ENCODE results near the gene RBKS. TPM values are rescaled to one million over a fixed set of nuclear protein-coding genes. Genes with fewer than 3 reads are reported as not detected.
A peak's percentile ranks its signal among the peaks of the same experiment; 100 is the strongest.
"Not testable (repeated sequence)": the region's sequence is repeated elsewhere in the genome, so short reads cannot be mapped to it uniquely, and the experiment has no call there.

RBKS gene
- total and polyA plus RNA-seq, 5 donors from 2014 or later: 3.7 to 25.3 (median 4.0) TPM

DNA sequence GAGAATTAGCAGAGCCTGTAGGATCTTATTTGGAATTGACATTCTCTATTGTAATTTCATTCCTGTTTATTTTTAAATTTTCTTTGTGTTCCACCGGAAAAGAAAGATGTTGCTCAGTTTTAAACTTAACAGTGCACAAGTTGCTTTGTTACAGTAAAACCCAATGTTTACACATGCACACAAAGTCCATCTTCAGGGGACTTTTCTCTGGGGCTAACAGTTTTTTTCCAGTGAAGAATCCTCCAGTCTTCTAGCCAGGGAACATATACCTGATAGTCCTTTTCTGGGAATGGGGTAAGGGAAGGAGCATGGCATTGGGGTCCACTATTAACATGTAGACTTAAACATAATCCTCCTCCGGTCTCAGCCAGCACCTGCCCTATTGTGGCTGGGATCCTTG is 143.9 kb downstream of the RBKS start:
- no peaks in the 10 kb centered on the region for H3K4me1 ChIP-seq (ENCODE audit: control insufficient read depth, insufficient read depth, low read length, poor library complexity, severe bottlenecking)
- H3K9me3 ChIP-seq (ENCODE audit: control insufficient read depth in 2 of 2, low read length in 2 of 2): peaks cover 7 to 11% of the 10 kb centered on the region in 2 experiments
- no peak for DNase-seq
- no peak overlapping the region for H3K4me3 ChIP-seq (ENCODE audit: low read depth, low read length)
- H3K27me3 Mint-ChIP-seq: peaks cover 31% of the 10 kb centered on the region
- peaks cover 0 to 12% (median 3%) of the 10 kb centered on the region in 7 donors for H3K9me3 Mint-ChIP-seq
- peaks cover 4% of the 10 kb centered on the region for H3K36me3 Mint-ChIP-seq
- ATAC-seq (ENCODE audit: low read depth in 2 of 2): no peak
- H3K27ac Mint-ChIP-seq: no peak overlapping the region
- H3K27ac ChIP-seq (ENCODE audit: insufficient read depth, low read length, poor library complexity, severe bottlenecking): no peak overlapping the region
- no peak overlapping the region for H3K4me3 Mint-ChIP-seq
- peaks cover 7% of the 10 kb centered on the region for H3K27me3 ChIP-seq (ENCODE audit: control insufficient read depth, insufficient read depth, low read length)
- H3K4me1 Mint-ChIP-seq: no peaks in the 10 kb centered on the region
- no peaks in the 10 kb centered on the region for H3K36me3 ChIP-seq (ENCODE audit: control insufficient read depth, insufficient read depth, low read length)

DNA sequence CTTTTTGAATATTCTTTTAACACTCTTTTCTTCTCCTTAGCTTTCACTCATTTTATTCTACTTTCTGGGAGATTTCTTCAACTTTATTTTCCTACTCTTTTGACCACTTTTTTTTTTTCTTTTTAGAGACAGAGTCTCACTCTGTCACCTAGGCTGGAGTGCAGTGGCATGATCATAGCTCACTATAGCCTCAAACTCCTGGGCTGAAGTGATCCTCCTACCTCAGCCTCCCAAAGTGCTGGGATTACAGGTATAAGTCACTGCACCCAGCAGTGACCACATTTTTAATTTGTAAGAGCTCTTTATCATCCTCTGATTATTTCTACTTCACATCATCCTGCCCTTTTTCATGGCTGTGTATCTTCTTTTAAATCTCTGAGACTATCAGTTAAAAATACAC is 144.7 kb downstream of the RBKS start:
- not testable (repeated sequence) for H3K4me1 Mint-ChIP-seq; H3K27me3 ChIP-seq (ENCODE audit: control insufficient read depth, insufficient read depth, low read length); H3K27ac ChIP-seq (ENCODE audit: insufficient read depth, low read length, poor library complexity, severe bottlenecking); H3K27ac Mint-ChIP-seq; H3K36me3 ChIP-seq (ENCODE audit: control insufficient read depth, insufficient read depth, low read length); DNase-seq; H3K4me3 ChIP-seq (ENCODE audit: low read depth, low read length); H3K4me1 ChIP-seq (ENCODE audit: control insufficient read depth, insufficient read depth, low read length, poor library complexity, severe bottlenecking); H3K36me3 Mint-ChIP-seq; ATAC-seq (ENCODE audit: low read depth in 2 of 2)
- H3K9me3 ChIP-seq (ENCODE audit: control insufficient read depth in 2 of 2, low read length in 2 of 2): peaks cover 7 to 11% of the 10 kb centered on the region in 2 experiments
- Mint-ChIP-seq H3K27me3 (peaks cover 37% of the 10 kb centered on the region), H3K9me3 (peaks cover 0 to 12% (median 3%) of the 10 kb centered on the region in 7 donors), H3K4me3 (peak overlapping the region in 1 of 4 donors; percentile 28)

DNA sequence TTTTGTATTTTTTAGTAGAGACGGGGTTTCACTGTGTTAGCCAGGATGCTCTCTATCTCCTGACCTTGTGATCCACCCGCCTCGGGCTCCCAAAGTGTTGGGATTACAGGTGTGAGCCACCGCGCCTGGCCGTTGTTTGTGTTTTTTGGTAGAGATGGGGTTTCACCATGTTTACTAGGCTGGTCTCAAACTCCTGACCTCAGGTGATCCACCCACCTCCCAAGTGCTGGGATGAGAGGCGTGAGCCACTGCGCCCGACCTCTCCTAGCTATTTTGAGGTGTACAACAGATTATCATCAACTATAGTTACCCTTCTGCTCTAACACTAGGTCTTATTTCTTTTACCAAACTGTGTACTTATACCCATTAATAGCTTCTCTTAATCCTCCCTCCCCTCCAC is 147.6 kb downstream of the RBKS start:
- Histone ChIP-seq H3K9me3 (ENCODE audit: control insufficient read depth in 2 of 2, low read length in 2 of 2) (no peaks in the 10 kb centered on the region), H3K4me3 (ENCODE audit: low read depth, low read length) (no peak overlapping the region), H3K36me3 (ENCODE audit: control insufficient read depth, insufficient read depth, low read length) (no peaks in the 10 kb centered on the region), H3K27ac (ENCODE audit: insufficient read depth, low read length, poor library complexity, severe bottlenecking) (no peak overlapping the region), H3K4me1 (ENCODE audit: control insufficient read depth, insufficient read depth, low read length, poor library complexity, severe bottlenecking) (no peaks in the 10 kb centered on the region), H3K27me3 (ENCODE audit: control insufficient read depth, insufficient read depth, low read length) (no peaks in the 10 kb centered on the region)
- Mint-ChIP-seq H3K36me3 (no peaks in the 10 kb centered on the region), H3K4me1 (no peaks in the 10 kb centered on the region), H3K9me3 (peaks cover 0 to under 1% (median 0%) of the 10 kb centered on the region in 7 donors), H3K27ac (no peak overlapping the region), H3K4me3 (no peak overlapping the region), H3K27me3 (peaks cover 28% of the 10 kb centered on the region)
- DNase-seq (no peak), ATAC-seq (ENCODE audit: low read depth in 2 of 2) (no peak)

DNA sequence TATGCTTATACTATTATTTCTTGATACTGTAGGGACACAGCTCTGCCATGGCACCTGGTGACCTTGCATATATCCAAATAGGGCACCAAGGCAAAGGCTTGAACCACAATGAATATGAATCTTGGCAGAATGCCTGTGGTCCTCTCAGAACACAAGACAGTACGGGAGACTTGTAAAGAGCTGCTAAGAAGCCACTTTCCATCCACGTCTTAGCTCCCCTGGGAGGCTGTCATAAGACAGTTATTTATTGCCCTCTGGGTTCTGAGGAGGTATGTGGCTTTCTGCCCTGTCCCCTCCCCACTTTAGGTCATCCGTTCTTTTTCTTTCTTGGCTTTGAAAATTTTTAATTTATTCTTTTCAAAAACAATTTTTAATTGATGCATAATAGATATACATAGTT is 148.5 kb downstream of the RBKS start:
- Mint-ChIP-seq H3K36me3 (no peaks in the 10 kb centered on the region), H3K27ac (no peak overlapping the region), H3K4me1 (peaks cover 0 to 6% (median 0%) of the 10 kb centered on the region in 4 donors), H3K9me3 (peaks cover 0 to 1% (median 0%) of the 10 kb centered on the region in 7 donors), H3K27me3 (peaks cover 28% of the 10 kb centered on the region), H3K4me3 (peak overlapping the region in 1 of 4 donors; percentile 74)
- no peaks in the 10 kb centered on the region for H3K27me3 ChIP-seq (ENCODE audit: control insufficient read depth, insufficient read depth, low read length)
- H3K27ac ChIP-seq (ENCODE audit: insufficient read depth, low read length, poor library complexity, severe bottlenecking): no peak overlapping the region
- H3K9me3 ChIP-seq (ENCODE audit: control insufficient read depth in 2 of 2, low read length in 2 of 2): no peaks in the 10 kb centered on the region
- H3K36me3 ChIP-seq (ENCODE audit: control insufficient read depth, insufficient read depth, low read length): no peaks in the 10 kb centered on the region
- H3K4me3 ChIP-seq (ENCODE audit: low read depth, low read length): no peak overlapping the region
- no peaks in the 10 kb centered on the region for H3K4me1 ChIP-seq (ENCODE audit: control insufficient read depth, insufficient read depth, low read length, poor library complexity, severe bottlenecking)
- ATAC-seq (ENCODE audit: low read depth in 2 of 2): no peak
- no peak for DNase-seq

DNA sequence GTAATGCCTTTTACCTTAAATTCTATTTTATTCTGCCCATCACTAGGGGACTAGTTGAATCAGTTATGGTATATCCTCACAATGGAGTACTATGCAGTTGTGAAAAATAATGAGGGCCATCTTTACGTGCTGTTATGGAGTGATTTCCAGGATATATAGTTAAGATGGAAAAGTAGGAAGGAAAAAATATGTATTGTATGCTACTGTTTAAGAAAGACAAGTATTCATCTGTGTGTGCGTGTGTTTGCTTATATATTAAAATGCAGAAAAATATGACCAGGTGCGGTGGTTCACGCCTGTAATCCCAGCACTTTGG is 151.2 kb downstream of the RBKS start:
- no peak overlapping the region for H3K4me3 ChIP-seq (ENCODE audit: low read depth, low read length)
- H3K4me1 ChIP-seq (ENCODE audit: control insufficient read depth, insufficient read depth, low read length, poor library complexity, severe bottlenecking): peaks cover 11% of the 10 kb centered on the region
- no peak overlapping the region for H3K4me3 Mint-ChIP-seq
- no peaks in the 10 kb centered on the region for H3K9me3 ChIP-seq (ENCODE audit: control insufficient read depth in 2 of 2, low read length in 2 of 2)
- no peak overlapping the region for H3K27ac Mint-ChIP-seq
- H3K4me1 Mint-ChIP-seq: peaks cover 0 to 14% (median 7%) of the 10 kb centered on the region in 4 donors
- H3K27me3 Mint-ChIP-seq: peaks cover 12% of the 10 kb centered on the region
- H3K36me3 Mint-ChIP-seq: no peaks in the 10 kb centered on the region
- ATAC-seq (ENCODE audit: low read depth in 2 of 2) (no peak), DNase-seq (no peak)
- H3K9me3 Mint-ChIP-seq: peaks cover 0 to 1% (median 0%) of the 10 kb centered on the region in 7 donors
- no peak overlapping the region for H3K27ac ChIP-seq (ENCODE audit: insufficient read depth, low read length, poor library complexity, severe bottlenecking)
- H3K36me3 ChIP-seq (ENCODE audit: control insufficient read depth, insufficient read depth, low read length): no peaks in the 10 kb centered on the region
- no peaks in the 10 kb centered on the region for H3K27me3 ChIP-seq (ENCODE audit: control insufficient read depth, insufficient read depth, low read length)

DNA sequence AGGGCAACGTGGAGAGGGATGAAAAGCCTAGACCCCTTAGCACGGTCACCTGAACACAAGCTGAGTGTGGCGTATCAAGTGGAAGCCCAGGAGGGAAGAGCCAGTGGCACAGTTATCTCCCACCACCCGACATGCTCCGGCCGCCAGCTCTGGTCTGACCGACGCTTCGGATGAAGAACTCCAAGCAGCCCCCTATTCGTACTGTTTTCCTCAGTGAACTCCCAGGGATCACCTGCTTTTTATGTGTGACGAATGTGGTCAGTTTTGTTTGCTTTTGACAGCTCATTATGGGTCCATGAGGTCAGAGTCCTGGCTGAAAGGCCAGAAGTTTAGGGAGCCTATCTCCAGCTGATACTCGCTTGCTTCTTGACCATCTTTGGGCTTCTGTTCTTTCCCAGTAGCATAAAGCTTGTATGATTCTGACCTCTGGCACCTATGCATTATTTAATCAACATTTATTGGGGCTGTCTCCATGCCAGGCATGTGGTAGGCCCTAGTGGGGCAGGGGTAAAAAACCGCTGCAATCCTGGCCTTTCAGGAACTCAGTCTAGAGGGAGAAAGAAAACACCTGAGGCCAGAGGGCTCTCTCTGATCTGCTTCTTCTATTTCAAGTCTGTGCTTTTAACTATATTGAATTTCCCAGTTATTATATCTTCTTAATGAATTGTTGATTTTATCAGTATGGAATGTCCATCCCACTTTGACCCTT is 151.7 kb downstream of the RBKS start:
- Mint-ChIP-seq H3K4me1 (peaks cover 0 to 14% (median 7%) of the 10 kb centered on the region in 4 donors), H3K27ac (no peak overlapping the region)
- no peak for DNase-seq

DNA sequence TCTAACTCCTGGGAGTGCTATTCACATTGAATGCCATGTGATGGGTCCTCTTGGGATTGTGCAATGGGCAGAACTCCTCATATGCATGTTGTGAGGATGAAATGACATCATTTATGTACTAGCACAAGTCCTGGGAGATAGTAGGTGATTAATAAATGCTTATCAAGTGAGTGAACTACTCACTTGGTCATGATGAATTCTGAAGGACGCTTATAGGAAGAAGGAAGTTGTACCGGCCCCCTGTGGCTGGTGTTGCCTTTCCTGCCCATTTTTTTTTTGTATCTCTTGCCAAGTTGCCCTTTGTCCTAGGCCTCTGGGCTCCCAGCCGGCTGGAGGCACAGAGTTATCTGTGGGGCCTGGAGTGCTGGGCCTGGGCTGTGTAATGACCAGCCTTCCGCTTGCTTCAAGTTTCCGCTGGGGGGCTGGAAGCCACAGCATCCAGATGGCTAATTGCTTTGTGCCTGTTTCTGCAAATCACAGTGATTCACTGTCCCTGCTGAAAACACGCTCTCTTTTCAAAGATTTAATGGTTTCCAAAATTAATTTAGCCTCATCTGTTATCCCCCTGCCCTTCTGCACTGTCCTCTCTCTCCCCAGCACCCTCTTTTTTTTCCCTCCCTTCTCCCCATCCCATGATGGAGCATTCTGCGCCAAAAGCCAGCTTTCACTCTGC is 152.4 kb downstream of the RBKS start:
- no peaks in the 10 kb centered on the region for H3K9me3 ChIP-seq (ENCODE audit: control insufficient read depth in 2 of 2, low read length in 2 of 2)
- ATAC-seq (ENCODE audit: low read depth in 2 of 2): no peak
- no peak for DNase-seq
- no peak overlapping the region for H3K27ac ChIP-seq (ENCODE audit: insufficient read depth, low read length, poor library complexity, severe bottlenecking)
- H3K4me3 Mint-ChIP-seq: no peak overlapping the region
- H3K4me1 Mint-ChIP-seq: peaks cover 0 to 14% (median 7%) of the 10 kb centered on the region in 4 donors
- H3K4me1 ChIP-seq (ENCODE audit: control insufficient read depth, insufficient read depth, low read length, poor library complexity, severe bottlenecking): peaks cover 11% of the 10 kb centered on the region
- H3K27me3 Mint-ChIP-seq: peaks cover 11% of the 10 kb centered on the region
- H3K36me3 ChIP-seq (ENCODE audit: control insufficient read depth, insufficient read depth, low read length): no peaks in the 10 kb centered on the region
- H3K27ac Mint-ChIP-seq: no peak overlapping the region
- H3K27me3 ChIP-seq (ENCODE audit: control insufficient read depth, insufficient read depth, low read length): no peaks in the 10 kb centered on the region
- peaks cover 0 to 1% (median 0%) of the 10 kb centered on the region in 7 donors for H3K9me3 Mint-ChIP-seq
- H3K36me3 Mint-ChIP-seq: no peaks in the 10 kb centered on the region
- no peak overlapping the region for H3K4me3 ChIP-seq (ENCODE audit: low read depth, low read length)

More for the DNA sequence above, 151.7 kb downstream of the RBKS start:
- H3K36me3 ChIP-seq (ENCODE audit: control insufficient read depth, insufficient read depth, low read length): no peaks in the 10 kb centered on the region
- no peak for ATAC-seq (ENCODE audit: low read depth in 2 of 2)
- no peak overlapping the region for H3K27ac ChIP-seq (ENCODE audit: insufficient read depth, low read length, poor library complexity, severe bottlenecking)
- H3K9me3 ChIP-seq (ENCODE audit: control insufficient read depth in 2 of 2, low read length in 2 of 2): no peaks in the 10 kb centered on the region
- no peaks in the 10 kb centered on the region for H3K27me3 ChIP-seq (ENCODE audit: control insufficient read depth, insufficient read depth, low read length)
- Mint-ChIP-seq H3K9me3 (peaks cover 0 to 1% (median 0%) of the 10 kb centered on the region in 7 donors), H3K27me3 (peaks cover 11% of the 10 kb centered on the region), H3K4me3 (no peak overlapping the region), H3K36me3 (no peaks in the 10 kb centered on the region)
- H3K4me3 ChIP-seq (ENCODE audit: low read depth, low read length): no peak overlapping the region
- H3K4me1 ChIP-seq (ENCODE audit: control insufficient read depth, insufficient read depth, low read length, poor library complexity, severe bottlenecking): peaks cover 11% of the 10 kb centered on the region

DNA sequence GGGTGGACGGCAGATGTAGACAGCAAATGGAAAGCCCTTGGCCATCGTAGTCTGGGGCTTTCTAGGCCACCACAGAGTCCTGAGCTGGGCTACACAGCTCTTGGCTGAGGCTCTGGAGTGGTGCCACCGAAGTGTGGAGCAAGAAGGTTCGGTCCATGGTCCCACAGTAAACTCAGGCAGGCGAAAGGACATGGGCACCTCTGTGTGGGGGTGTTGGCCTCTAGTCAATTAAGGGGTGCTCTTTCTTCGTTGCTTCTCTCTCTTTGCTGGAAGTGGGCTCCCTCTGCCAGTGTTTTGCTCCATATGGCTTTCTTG is 153.3 kb downstream of the RBKS start:
- no peaks in the 10 kb centered on the region for H3K36me3 ChIP-seq (ENCODE audit: control insufficient read depth, insufficient read depth, low read length)
- Mint-ChIP-seq H3K9me3 (peaks cover 0 to 1% (median 0%) of the 10 kb centered on the region in 7 donors), H3K27me3 (peaks cover 11% of the 10 kb centered on the region), H3K4me3 (peak overlapping the region in 3 of 4 donors; percentile 31 to 57 (median 50)), H3K36me3 (no peaks in the 10 kb centered on the region), H3K27ac (no peak overlapping the region), H3K4me1 (peaks cover 0 to 14% (median 7%) of the 10 kb centered on the region in 4 donors)
- no peaks in the 10 kb centered on the region for H3K9me3 ChIP-seq (ENCODE audit: control insufficient read depth in 2 of 2, low read length in 2 of 2)
- H3K27me3 ChIP-seq (ENCODE audit: control insufficient read depth, insufficient read depth, low read length): no peaks in the 10 kb centered on the region
- no peak for DNase-seq
- H3K27ac ChIP-seq (ENCODE audit: insufficient read depth, low read length, poor library complexity, severe bottlenecking): no peak overlapping the region
- no peak overlapping the region for H3K4me3 ChIP-seq (ENCODE audit: low read depth, low read length)
- no peak for ATAC-seq (ENCODE audit: low read depth in 2 of 2)
- H3K4me1 ChIP-seq (ENCODE audit: control insufficient read depth, insufficient read depth, low read length, poor library complexity, severe bottlenecking): peaks cover 11% of the 10 kb centered on the region

Data from CD4-positive, CD25-positive, alpha-beta regulatory T cell (primary cell).